Motor neuron (in vitro differentiated cells): ENCODE data around the gene COPG2. TPM values are rescaled to one million over a fixed set of nuclear protein-coding genes. Genes with fewer than 3 reads are reported as not detected.
A peak's percentile ranks its signal among the peaks of the same experiment; 100 is the strongest.

Experiments used
- ATAC-seq, 8 experiments: fragments of 200-7000 bp; cut with Tn5 transposase; replicated peaks in 6 of 8; 2 replicates each; pipeline ENCODE4 v1.8.0; 2021; ENCODE audit warnings: mild to moderate bottlenecking in 8 of 8, moderate library complexity in 8 of 8
- H3K27ac ChIP-seq, 2 donors: fragments of 250-450 bp; sonication (Bioruptor Pico); 2 replicates each; pipeline ENCODE4 v1.9.0; 2021; ENCODE audit warnings: antibody characterized with exemption in 2 of 2, mild to moderate bottlenecking in 2 of 2, moderate library complexity in 1 of 2
- H3K4me1 ChIP-seq, 2 donors: fragments of 250-450 bp; sonication (Bioruptor Pico); replicated peaks in 1 of 2; 2 replicates each; pipeline ENCODE4 v1.6.1; 2021; ENCODE audit warnings: antibody characterized with exemption in 2 of 2, mild to moderate bottlenecking in 2 of 2, moderate library complexity in 1 of 2
- H3K4me3 ChIP-seq, 5 donors: fragments of 250-450 bp; sonication (Bioruptor Pico); 2 replicates each; pipeline ENCODE4 v1.9.0; 2021; ENCODE audit warnings: antibody characterized with exemption in 5 of 5, mild to moderate bottlenecking in 5 of 5, moderate library complexity in 4 of 5
- WGBS, 10 experiments: fragments of 450-650 bp; shearing (Covaris generic); methylation state at CpG; one replicate each; pipeline ENCODE4 v1.0.0; 2022; 5-methylcytosine and 5-hydroxymethylcytosine counted together
- in situ Hi-C, 9 experiments: fragments of 400-800 bp; cut with MboI; loops; one replicate each; pipeline ENCODE4 v1.15.0; 2021; ENCODE audit warnings: low sequenced_read_pairs in 9 of 9, low pct_unique_long_range_greater_than_20kb in 2 of 9; ENCODE audit not compliant: unreplicated experiment in 9 of 9
- total RNA-seq, 8 experiments: library from RNA; unstranded; fragments of 300-600 nt; gene quantifications; 2 replicates each; pipeline versions ENCODE4 v1.2.3 to v1.2.4, GENCODE V29; 2022

The COPG2 gene
- total RNA-seq, 8 experiments from 2014 or later, result 14.5 to 43.3 (median 31.3) TPM

DNA sequence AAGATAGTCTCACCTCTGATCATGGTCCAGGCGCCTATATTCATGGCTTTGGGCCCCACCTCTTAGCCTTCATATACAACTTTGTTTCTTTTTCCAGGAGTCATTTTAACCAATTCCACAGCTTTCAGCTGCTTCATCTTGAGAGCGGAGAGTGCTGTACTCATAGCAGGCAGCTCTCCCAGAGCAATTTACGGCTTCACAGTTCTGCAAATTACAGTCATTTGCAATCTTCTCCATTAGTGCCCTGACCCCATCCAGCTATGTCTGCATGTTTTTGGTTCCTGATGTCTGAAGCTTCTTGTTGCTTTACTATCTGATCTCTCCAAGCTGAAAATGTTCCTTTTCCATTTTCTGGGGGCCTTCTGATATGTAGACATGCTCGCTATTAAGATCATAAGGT lies 194.7 kb downstream of the COPG2 start:
- no peak overlapping the region for H3K27ac ChIP-seq
- no peak overlapping the region for H3K4me3 ChIP-seq
- 39 to 100% (median 83%) methylated on average over 1 to 3 of the region's 4 CpGs; no CpG with 5 or more reads in 2 of the 10 experiments for WGBS, 10 experiments
- peaks cover 17 to 30% of the 10 kb centered on the region in 2 donors for H3K4me1 ChIP-seq
- peak in 5 of 8 experiments; percentile 60 to 94 (median 65) for ATAC-seq
- in situ Hi-C loops, result no loop called here

DNA sequence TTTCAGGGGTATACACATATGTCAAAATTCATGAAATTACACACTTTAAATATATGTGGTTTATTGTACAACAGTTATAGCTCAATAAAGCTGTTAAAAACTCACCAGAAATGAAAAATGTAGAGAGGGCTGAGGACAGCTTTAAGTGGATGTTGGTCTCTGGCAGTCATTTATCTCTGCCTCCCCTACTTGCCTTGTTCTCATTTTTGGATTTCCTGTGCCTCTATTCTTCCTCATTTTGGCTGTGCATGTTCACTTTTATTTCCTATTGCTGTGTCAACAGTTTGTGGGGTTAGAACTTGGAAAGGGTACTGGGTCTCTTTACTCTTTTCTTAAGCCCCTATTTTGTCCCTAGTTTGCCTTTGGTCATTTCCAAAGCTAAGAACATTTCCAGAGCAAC lies 195.3 kb downstream of the COPG2 start:
- no peak for ATAC-seq
- Histone ChIP-seq H3K4me3 (no peak overlapping the region), H3K4me1 (peaks cover 17 to 30% of the 10 kb centered on the region in 2 donors), H3K27ac (no peak overlapping the region)
- in situ Hi-C loops, result no loop called here

GRCh38 chr7:130471974-130472373 lies 196.6 kb downstream of the COPG2 start:
- ATAC-seq, result no peak
- Histone ChIP-seq H3K27ac (no peak overlapping the region), H3K4me1 (peaks cover 17 to 30% of the 10 kb centered on the region in 2 donors), H3K4me3 (no peak overlapping the region)
- in situ Hi-C loops, result no loop called here
- 0 to 100% (median 67%) methylated on average over 1 to 2 of the region's 2 CpGs; no CpG with 5 or more reads in 3 of the 10 experiments for WGBS, 10 experiments

DNA sequence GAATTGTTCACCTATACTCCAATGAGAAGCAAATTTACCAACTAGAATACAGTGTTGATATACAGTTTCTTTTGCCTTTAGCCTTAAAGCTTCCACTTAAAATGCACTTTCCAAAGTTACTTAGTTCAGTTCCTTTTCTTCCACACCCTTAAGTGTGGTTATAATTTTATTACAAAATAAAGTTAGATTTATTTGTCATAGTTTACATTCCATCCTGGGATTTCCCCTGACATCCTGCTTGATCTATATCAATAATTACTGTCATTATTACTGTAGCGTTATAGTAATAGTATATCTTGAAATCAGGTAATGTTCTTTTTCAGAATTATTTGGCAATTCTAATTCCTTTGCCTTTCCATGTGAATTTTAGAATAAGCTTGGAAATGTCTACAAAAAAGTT lies 199.9 kb downstream of the COPG2 start:
- H3K4me3 ChIP-seq, result no peak overlapping the region
- in situ Hi-C loops, result no loop called here
- 91 to 100% (median 100%) methylated on average over 1 of the region's 1 CpG; no CpG with 5 or more reads in 1 of the 10 experiments for WGBS, 10 experiments
- peaks cover 0 to 3% of the 10 kb centered on the region in 2 donors for H3K4me1 ChIP-seq
- no peak overlapping the region for H3K27ac ChIP-seq
- no peak for ATAC-seq

GRCh38 chr7:130463553-130464434 lies 204.8 kb downstream of the COPG2 start:
- no peak for ATAC-seq
- H3K4me3 ChIP-seq, result no peak overlapping the region
- no peaks in the 10 kb centered on the region for H3K4me1 ChIP-seq
- 4 to 100% (median 80%) methylated on average over 1 to 4 of the region's 4 CpGs for WGBS, 10 experiments
- no peak overlapping the region for H3K27ac ChIP-seq
- in situ Hi-C loops, result no loop called here

DNA sequence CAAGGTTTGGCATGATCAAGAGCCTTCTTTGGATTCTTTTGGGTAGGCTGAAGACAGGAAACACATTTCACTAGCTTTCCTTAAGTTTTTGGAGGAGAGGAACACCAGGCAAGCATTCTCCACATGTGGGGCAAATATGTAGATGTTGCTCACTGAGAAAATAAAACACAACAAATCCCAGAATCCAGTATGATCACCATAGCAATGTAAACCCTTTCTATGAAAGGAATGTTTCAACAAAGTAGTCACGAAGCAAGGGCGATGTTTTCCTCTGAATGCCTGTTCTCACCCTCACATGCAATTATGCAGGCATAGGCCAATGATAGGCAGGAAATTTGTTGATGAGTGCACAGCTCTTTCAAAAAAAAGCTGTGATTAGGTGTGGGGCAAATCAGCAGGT lies 207.3 kb downstream of the COPG2 start:
- Histone ChIP-seq H3K4me3 (no peak overlapping the region), H3K27ac (no peak overlapping the region), H3K4me1 (no peaks in the 10 kb centered on the region)
- 48 to 100% (median 66%) methylated on average over 1 to 2 of the region's 2 CpGs; no CpG with 5 or more reads in 3 of the 10 experiments for WGBS, 10 experiments
- in situ Hi-C loops, result no loop called here
- ATAC-seq, result peak in 2 of 8 experiments; percentile 26 to 94

DNA sequence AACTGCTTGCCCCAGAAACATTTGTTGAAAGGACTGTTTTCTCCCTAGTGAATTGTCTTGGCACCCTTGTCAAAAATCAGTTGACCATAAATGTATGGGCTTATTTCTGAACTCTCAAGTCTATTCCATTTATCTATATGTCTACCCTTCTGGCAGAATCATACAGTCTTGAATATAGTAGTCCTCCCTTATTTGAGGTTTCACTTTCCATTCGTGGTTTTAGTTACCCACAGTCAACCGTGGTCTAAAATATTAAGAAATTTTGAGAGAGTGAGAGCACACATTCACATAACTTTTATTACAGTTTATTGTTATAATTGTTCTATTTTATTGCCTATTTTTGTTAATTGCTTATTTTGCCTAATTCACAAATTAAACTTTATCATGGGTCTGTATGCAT lies 210.3 kb downstream of the COPG2 start:
- peak in 1 of 8 experiments; percentile 37 for ATAC-seq
- no peak overlapping the region for H3K27ac ChIP-seq
- in situ Hi-C loops, result no loop called here
- WGBS, 10 experiments, result 53 to 96% (median 68%) methylated on average over 1 to 2 of the region's 2 CpGs; no CpG with 5 or more reads in 4 of the 10 experiments
- no peaks in the 10 kb centered on the region for H3K4me1 ChIP-seq
- no peak overlapping the region for H3K4me3 ChIP-seq

Other genes with a start within 250 kb of the COPG2 start
- gene CEP41, start 227.7 kb downstream of the COPG2 start, total RNA-seq, result 10 to 100 TPM in 7 of 8 experiments, 1 to 10 TPM in 1; 7.0 to 22.6 (median 17.9) TPM
- 100 to 1,000 TPM in 4 of 8 experiments, 10 to 100 TPM in 4; 17.1 to 438 (median 90.2) TPM for gene MEST, start 176.7 kb downstream of the COPG2 start, total RNA-seq
- under 1 TPM in 3 of 8 experiments, not detected in 5; 0.05 to 0.33 (median 0.14) TPM for gene TSGA13, start 17.8 kb upstream of the COPG2 start, total RNA-seq
- under 1 TPM in 6 of 8 experiments, not detected in 2; 0.11 to 0.38 (median 0.19) TPM for gene KLF14, start 65.5 kb upstream of the COPG2 start, total RNA-seq